ENCODE data around the gene CPAMD8. TPM values are rescaled to one million over a fixed set of nuclear protein-coding genes. Genes with fewer than 3 reads are reported as not detected.

Gene CPAMD8
- total and polyA plus RNA-seq, 11 donors = 5.2 to 49.5 (median 16.9) TPM

- 26 to 47% (median 35%) methylated on average over 11 of the region's 11 CpGs for WGBS, 4 donors
- DNase-seq (peak in 4 of 5 donors; percentile 56 to 66 (median 65)), ATAC-seq (peak; percentile 78 to 95 (median 82))
- H3K9me3 ChIP-seq = no peaks in the 10 kb centered on the region
- H3K4me3 ChIP-seq = no peak overlapping the region
- H3K27ac ChIP-seq = peak overlapping the region in 10 of 12 donors; percentile 22 to 83 (median 64)
- H3K36me3 ChIP-seq = no peaks in the 10 kb centered on the region
- TF ChIP-seq POLR2A (IDR thresholded peaks at IDR 0.05) (no peak), CTCF (IDR thresholded peaks at IDR 0.05) (no peak)
- no peaks in the 10 kb centered on the region for H3K27me3 ChIP-seq
- peaks cover 0 to 13% (median 0%) of the 10 kb centered on the region in 12 donors for H3K4me1 ChIP-seq
- intact Hi-C loops (cut with DNase I) = loop anchor here in 2 of 10 donors (1.0 to 5.0 kb wide), 2 partner anchors 56 to 145 kb away; no protein-coding TSS in a partner anchor
These were observed 15.4 kb upstream of the CPAMD8 start for GRCh38 chr19:17041976-17042375.

GRCh38 chr19:17037966-17038500 is 11.4 kb upstream of the CPAMD8 start:
- no peak for TF ChIP-seq POLR2A (IDR thresholded peaks at IDR 0.05)
- TF ChIP-seq CTCF (IDR thresholded peaks at IDR 0.05) = no peak

GRCh38 chr19:17037184-17037583 is 10.6 kb upstream of the CPAMD8 start:
- TF ChIP-seq POLR2A (IDR thresholded peaks at IDR 0.05) (no peak), CTCF (IDR thresholded peaks at IDR 0.05) (no peak)
- Histone ChIP-seq H3K27ac (no peak overlapping the region), H3K9me3 (no peaks in the 10 kb centered on the region), H3K4me3 (no peak overlapping the region), H3K27me3 (no peaks in the 10 kb centered on the region), H3K36me3 (no peaks in the 10 kb centered on the region), H3K4me1 (peaks cover 0 to 11% (median 2%) of the 10 kb centered on the region in 12 donors)
- no peak for DNase-seq
- WGBS, 4 donors = 86 to 96% (median 93%) methylated on average over 3 to 6 of the region's 6 CpGs
- no peak for ATAC-seq
- intact Hi-C loops (cut with DNase I) = no loop called here

More at GRCh38 chr19:17037966-17038500, 11.4 kb upstream of the CPAMD8 start:
- Histone ChIP-seq H3K36me3 (no peaks in the 10 kb centered on the region), H3K27ac (no peak overlapping the region), H3K4me3 (no peak overlapping the region), H3K27me3 (no peaks in the 10 kb centered on the region), H3K9me3 (no peaks in the 10 kb centered on the region), H3K4me1 (peaks cover 0 to 13% (median 2%) of the 10 kb centered on the region in 12 donors)
- no peak for DNase-seq
- intact Hi-C loops (cut with DNase I) = no loop called here
- no peak for ATAC-seq
- WGBS, 4 donors = 77 to 83% (median 79%) methylated on average over 12 to 15 of the region's 15 CpGs

GRCh38 chr19:17036640-17037039 is 10.0 kb upstream of the CPAMD8 start:
- no peaks in the 10 kb centered on the region for H3K9me3 ChIP-seq
- intact Hi-C loops (cut with DNase I) = no loop called here
- no peaks in the 10 kb centered on the region for H3K27me3 ChIP-seq
- TF ChIP-seq CTCF (IDR thresholded peaks at IDR 0.05) (no peak), POLR2A (IDR thresholded peaks at IDR 0.05) (no peak)
- DNase-seq (no peak), ATAC-seq (no peak)
- WGBS, 4 donors = 76 to 85% (median 82%) methylated on average over 2 to 4 of the region's 4 CpGs
- peaks cover 0 to 11% (median under 1%) of the 10 kb centered on the region in 12 donors for H3K4me1 ChIP-seq
- no peak overlapping the region for H3K4me3 ChIP-seq
- H3K36me3 ChIP-seq = no peaks in the 10 kb centered on the region
- no peak overlapping the region for H3K27ac ChIP-seq

Data from heart left ventricle (tissue), 16 donors.